Heart left ventricle (tissue), 16 donors: ENCODE results near the gene FBN1. TPM values are rescaled to one million over a fixed set of nuclear protein-coding genes. Genes with fewer than 3 reads are reported as not detected.
A peak's percentile ranks its signal among the peaks of the same experiment; 100 is the strongest.

ENCODE experiments used
- ATAC-seq, 4 donors: fragments of 200-7000 bp; cut with Tn5 transposase; one replicate each; pipeline ENCODE4 v1.9.1; 2020 to 2022; ENCODE audit warnings: moderate library complexity in 4 of 4, mild to moderate bottlenecking in 3 of 4, moderate number of reproducible peaks in 1 of 4
- DNase-seq, 5 donors: peaks; one replicate each; pipeline ENCODE4 v3.0.0-alpha.2; 2020
- H3K27ac ChIP-seq, 12 donors: fragments of 200-600 bp; sonication (generic) in 4 of 12; one replicate each; pipeline versions ENCODE4 v1.5.0 to v1.8.0; 2016 to 2022; ENCODE audit warnings: mild to moderate bottlenecking in 2 of 12
- H3K27me3 ChIP-seq, 9 donors: fragments of 200-600 bp; sonication (generic) in 2 of 9; one replicate each; pipeline versions ENCODE4 v1.5.1 to v1.8.0; 2016 to 2022; ENCODE audit warnings: mild to moderate bottlenecking in 3 of 9
- H3K36me3 ChIP-seq, 9 donors: fragments of 200-600 bp; sonication (generic) in 2 of 9; one replicate each; pipeline versions ENCODE4 v1.5.0 to v1.8.0; 2018 to 2022; ENCODE audit warnings: mild to moderate bottlenecking in 2 of 9
- H3K4me1 ChIP-seq, 12 donors: fragments of 200-600 bp; sonication (generic) in 4 of 12; one replicate each; pipeline versions ENCODE4 v1.5.0 to v1.8.0; 2016 to 2022; ENCODE audit warnings: mild to moderate bottlenecking in 3 of 12
- H3K4me3 ChIP-seq, 12 donors: fragments of 200-600 bp; sonication (generic) in 4 of 12; one replicate each; pipeline versions ENCODE4 v1.5.0 to v1.8.0; 2017 to 2022; ENCODE audit warnings: mild to moderate bottlenecking in 9 of 12, moderate library complexity in 4 of 12
- H3K9me3 ChIP-seq, 12 donors: fragments of 200-600 bp; sonication (generic) in 4 of 12; one replicate each; pipeline versions ENCODE4 v1.5.0 to v1.8.0; 2016 to 2022; ENCODE audit warnings: mild to moderate bottlenecking in 1 of 12
- POLR2A ChIP-seq, 2 donors: fragments of 450-650 bp; IDR thresholded peaks; one replicate each; pipeline ENCODE4 v1.6.1; 2017; ENCODE audit warnings: antibody characterized with exemption in 2 of 2, mild to moderate bottlenecking in 2 of 2, moderate library complexity in 2 of 2
- WGBS, 4 donors: extraction: QIAGEN DNeasy Blood & Tissue Kit in 2 of 4; methylation state at CpG; one replicate each; pipeline versions ENCODE4 v1.1.5 to v1.1.7; 2013 to 2018; 5-methylcytosine and 5-hydroxymethylcytosine counted together
- intact Hi-C, 10 donors: fragments of 100-400 bp; cut with DNase I; formaldehyde crosslinking; loops; one replicate each; pipeline versions ENCODE4 v1.11.1 to v1.14.2; 2022
- polyA plus RNA-seq, 2 donors: library from polyadenylated mRNA; stranded (reverse); fragments of 200-250 nt; gene quantifications; one replicate each; pipeline ENCODE4 v1.2.3, GENCODE V29; 2013
- total RNA-seq, 9 donors: library from RNA; depleted of rRNA in 2 of 9; stranded (reverse); fragments of >200 nt in 2 of 9; fragmentation: NEBNext Ultra II Directional in 3 of 9; extraction: Animal tissue kit (Norgen Biotek cat#: 25700) in 3 of 9; gene quantifications; one replicate each; pipeline versions ENCODE4 v1.1.0 to v1.2.4, GENCODE V29; 2016 to 2023
- TF ChIP-seq, protein P1 (sequence below), 12 donors: fragments of 200-600 bp; sonication (generic) in 4 of 12; IDR thresholded peaks; one replicate each; pipeline versions ENCODE4 v1.5.0 to v1.8.0; 2018 to 2022; ENCODE audit warnings: antibody characterized with exemption in 12 of 12, mild to moderate bottlenecking in 5 of 12
- donor health status: ischemic (EF 13 %, LVEDD 7.1; RV severe dilation, severe dysfunction).
- donor health status: healthy with polysubstance abuse.
- donor health status: DM: no; HTN: yes; CAD: no.
- donor health status: DM: no; HTN: no; CAD: no.
- donor health status: ischemic (EF 25% LVEDD 6.9; RV normal size, moderate dysfunction).
- donor health status: ischemic (EF 25% LVEDD 5.7; RV mildly dilated, moderate dysfunction).
- donor health status: healthy.
- donor health status: DM: yes; HTN: yes; CAD: no.
- donor health status: ischemic (EF 35%, LVEDD 5.7; RV mildly dilated, moderate dysfunction).
- donor health status: nonischemic (EF 11% LVEDD 7.7; RV severe dilation, severe dysfunction).
- donor health status: DM: yes; HTN: yes; CAD: no.
- donor health status: PGD.
- donor health status: ischemic (EF 29% LVEDD 5.4; RV normal size, mild dysfunction).
- donor health status: nonischemic (EF 23%, LVEDD 6.1; RV moderate dilation, normal function).

The FBN1 gene
- total and polyA plus RNA-seq, 11 donors, result 5.7 to 115 (median 31.4) TPM

- no peak for ATAC-seq
- no peak for DNase-seq
- intact Hi-C loops, result loop anchor here (5.0 to 10.0 kb wide), 12 partner anchors 59 to 289 kb away; no protein-coding TSS in a partner anchor
Measured at GRCh38 chr15:48643776-48644466, 1.6 kb downstream of the FBN1 start.

GRCh38 chr15:48643206-48643605, 2.3 kb downstream of the FBN1 start:
- H3K4me1 ChIP-seq, result peaks cover 0 to 50% (median 10%) of the 10 kb centered on the region in 12 donors
- H3K27me3 ChIP-seq, result peaks cover 0 to 36% (median 0%) of the 10 kb centered on the region in 9 donors
- no peak for ATAC-seq

More at GRCh38 chr15:48643776-48644466, 1.6 kb downstream of the FBN1 start:
- Histone ChIP-seq H3K27me3 (peaks cover 0 to 36% (median 0%) of the 10 kb centered on the region in 9 donors), H3K27ac (peak overlapping the region; percentile 83 to 94 (median 86)), H3K9me3 (no peaks in the 10 kb centered on the region), H3K4me1 (peaks cover 0 to 46% (median 10%) of the 10 kb centered on the region in 12 donors), H3K4me3 (peak overlapping the region; percentile 67 to 96 (median 88)), H3K36me3 (peaks cover 0 to 21% (median 0%) of the 10 kb centered on the region in 9 donors)
- WGBS, 4 donors, result 19 to 32% (median 28%) methylated on average over 12 of the region's 12 CpGs
- TF ChIP-seq, protein P1, sequence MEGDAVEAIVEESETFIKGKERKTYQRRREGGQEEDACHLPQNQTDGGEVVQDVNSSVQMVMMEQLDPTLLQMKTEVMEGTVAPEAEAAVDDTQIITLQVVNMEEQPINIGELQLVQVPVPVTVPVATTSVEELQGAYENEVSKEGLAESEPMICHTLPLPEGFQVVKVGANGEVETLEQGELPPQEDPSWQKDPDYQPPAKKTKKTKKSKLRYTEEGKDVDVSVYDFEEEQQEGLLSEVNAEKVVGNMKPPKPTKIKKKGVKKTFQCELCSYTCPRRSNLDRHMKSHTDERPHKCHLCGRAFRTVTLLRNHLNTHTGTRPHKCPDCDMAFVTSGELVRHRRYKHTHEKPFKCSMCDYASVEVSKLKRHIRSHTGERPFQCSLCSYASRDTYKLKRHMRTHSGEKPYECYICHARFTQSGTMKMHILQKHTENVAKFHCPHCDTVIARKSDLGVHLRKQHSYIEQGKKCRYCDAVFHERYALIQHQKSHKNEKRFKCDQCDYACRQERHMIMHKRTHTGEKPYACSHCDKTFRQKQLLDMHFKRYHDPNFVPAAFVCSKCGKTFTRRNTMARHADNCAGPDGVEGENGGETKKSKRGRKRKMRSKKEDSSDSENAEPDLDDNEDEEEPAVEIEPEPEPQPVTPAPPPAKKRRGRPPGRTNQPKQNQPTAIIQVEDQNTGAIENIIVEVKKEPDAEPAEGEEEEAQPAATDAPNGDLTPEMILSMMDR (IDR thresholded peaks at IDR 0.05), result no peak
- TF ChIP-seq POLR2A (IDR thresholded peaks at IDR 0.05), result no peak

DNA sequence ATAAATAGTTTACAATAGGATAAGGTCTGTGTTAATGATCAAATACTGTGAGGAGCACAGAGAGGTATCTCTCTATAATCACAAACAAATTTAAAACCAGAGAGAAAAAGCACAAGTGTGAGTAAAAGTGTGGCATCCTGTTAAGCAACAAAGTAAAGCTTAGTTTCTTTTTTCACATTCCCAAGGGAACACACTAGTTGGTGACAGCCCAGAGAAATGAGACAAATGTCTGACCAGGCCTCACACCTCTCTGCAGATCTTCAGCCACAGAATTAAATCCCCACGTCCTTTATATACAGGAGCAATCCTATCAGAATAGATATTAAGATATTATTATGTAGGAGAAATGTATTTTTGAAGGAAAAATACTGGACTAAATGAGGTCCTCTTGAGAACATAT, 2.7 kb downstream of the FBN1 start:
- 42 to 64% (median 58%) methylated on average over 1 of the region's 1 CpG for WGBS, 4 donors
- intact Hi-C loops, result loop anchor here (5.0 to 10.0 kb wide), 12 partner anchors 58 to 288 kb away; no protein-coding TSS in a partner anchor
- H3K4me3 ChIP-seq, result peak overlapping the region in 9 of 12 donors; percentile 67 to 96 (median 87)
- peak overlapping the region in 10 of 12 donors; percentile 10 to 93 (median 85) for H3K27ac ChIP-seq
- peaks cover 0 to 36% (median 0%) of the 10 kb centered on the region in 9 donors for H3K27me3 ChIP-seq
- no peaks in the 10 kb centered on the region for H3K9me3 ChIP-seq
- TF ChIP-seq, protein P1 (IDR thresholded peaks at IDR 0.05), result no peak
- no peak for TF ChIP-seq POLR2A (IDR thresholded peaks at IDR 0.05)
- H3K36me3 ChIP-seq, result peaks cover 0 to 24% (median 0%) of the 10 kb centered on the region in 9 donors
- DNase-seq (no peak), ATAC-seq (no peak)
- H3K4me1 ChIP-seq, result peaks cover 0 to 50% (median 10%) of the 10 kb centered on the region in 12 donors

More at GRCh38 chr15:48643206-48643605, 2.3 kb downstream of the FBN1 start:
- Histone ChIP-seq H3K4me3 (peak overlapping the region in 11 of 12 donors; percentile 67 to 96 (median 87)), H3K36me3 (peaks cover 0 to 24% (median 0%) of the 10 kb centered on the region in 9 donors), H3K27ac (peak overlapping the region; percentile 10 to 94 (median 86)), H3K9me3 (no peaks in the 10 kb centered on the region)
- intact Hi-C loops, result loop anchor here (5.0 to 10.0 kb wide), 12 partner anchors 58 to 288 kb away; no protein-coding TSS in a partner anchor
- WGBS, 4 donors, result 51 to 67% (median 57%) methylated on average over 3 of the region's 3 CpGs
- no peak for TF ChIP-seq POLR2A (IDR thresholded peaks at IDR 0.05)
- TF ChIP-seq, protein P1 (IDR thresholded peaks at IDR 0.05), result no peak
- no peak for DNase-seq

DNA sequence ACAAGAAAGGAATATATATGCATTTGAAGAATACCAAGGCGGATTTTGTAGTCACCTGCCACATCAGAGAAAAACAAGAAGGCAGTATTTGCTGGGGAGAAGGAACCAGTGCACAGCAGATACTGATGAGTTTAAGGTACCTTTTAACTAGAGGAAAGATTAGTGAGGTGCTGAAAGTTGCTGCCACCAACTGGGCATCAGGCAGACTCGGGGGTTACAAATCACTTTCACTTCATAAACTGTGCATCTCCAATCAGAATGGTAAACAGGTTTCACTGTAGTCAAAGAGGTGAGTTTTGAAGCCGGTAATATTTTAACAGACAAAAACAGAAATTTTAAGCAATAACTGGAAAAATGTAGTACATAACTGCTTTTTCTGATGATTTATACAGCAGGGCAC, 4.1 kb downstream of the FBN1 start:
- TF ChIP-seq, protein P1 (IDR thresholded peaks at IDR 0.05), result peak in 8 of 12 donors; percentile 10 to 58 (median 40)
- no peak for TF ChIP-seq POLR2A (IDR thresholded peaks at IDR 0.05)
- Histone ChIP-seq H3K27ac (peak overlapping the region in 1 of 12 donors; percentile 6), H3K9me3 (no peaks in the 10 kb centered on the region), H3K4me1 (peaks cover 0 to 55% (median 10%) of the 10 kb centered on the region in 12 donors), H3K27me3 (peaks cover 0 to 32% (median 0%) of the 10 kb centered on the region in 9 donors), H3K36me3 (peaks cover 0 to 24% (median 0%) of the 10 kb centered on the region in 9 donors), H3K4me3 (peak overlapping the region in 9 of 12 donors; percentile 21 to 96 (median 87))
- ATAC-seq (no peak), DNase-seq (no peak)
- intact Hi-C loops, result loop anchor here (5.0 to 10.0 kb wide), 12 partner anchors 57 to 287 kb away; no protein-coding TSS in a partner anchor
- WGBS, 4 donors, result 51 to 60% (median 57%) methylated on average over 3 of the region's 3 CpGs
